NCI-H446 treated with DMSO at 0.1 percent for 48 hours (cell line): ENCODE results near the gene CAMTA2.
"Not testable (repeated sequence)": the region's sequence is repeated elsewhere in the genome, so short reads cannot be mapped to it uniquely, and the experiment has no call there.

Source experiments
- DNase-seq: peaks from one replicate; lab custom pipeline; 2025; lab: John Stamatoyannopoulos, UW

The CAMTA2 gene

GRCh38 chr17:4931963-4932362, 55.5 kb downstream of the CAMTA2 start, which contains the start of gene GP1BA:
TSS of gene GP1BA (plus strand) at chr17:4932277. CDS start at chr17:4932605, 328 bp downstream.
- DNase-seq = no peak

- no peak for DNase-seq
These were observed 58.6 kb downstream of the CAMTA2 start for GRCh38 chr17:4928881-4929280.

GRCh38 chr17:4926577-4927335, 60.7 kb downstream of the CAMTA2 start:
- DNase-seq = not testable (repeated sequence)

- DNase-seq = no peak
These were observed 66.2 kb downstream of the CAMTA2 start for GRCh38 chr17:4921320-4921719.

- DNase-seq = no peak
These were observed 67.0 kb downstream of the CAMTA2 start for GRCh38 chr17:4920351-4921048.

DNA sequence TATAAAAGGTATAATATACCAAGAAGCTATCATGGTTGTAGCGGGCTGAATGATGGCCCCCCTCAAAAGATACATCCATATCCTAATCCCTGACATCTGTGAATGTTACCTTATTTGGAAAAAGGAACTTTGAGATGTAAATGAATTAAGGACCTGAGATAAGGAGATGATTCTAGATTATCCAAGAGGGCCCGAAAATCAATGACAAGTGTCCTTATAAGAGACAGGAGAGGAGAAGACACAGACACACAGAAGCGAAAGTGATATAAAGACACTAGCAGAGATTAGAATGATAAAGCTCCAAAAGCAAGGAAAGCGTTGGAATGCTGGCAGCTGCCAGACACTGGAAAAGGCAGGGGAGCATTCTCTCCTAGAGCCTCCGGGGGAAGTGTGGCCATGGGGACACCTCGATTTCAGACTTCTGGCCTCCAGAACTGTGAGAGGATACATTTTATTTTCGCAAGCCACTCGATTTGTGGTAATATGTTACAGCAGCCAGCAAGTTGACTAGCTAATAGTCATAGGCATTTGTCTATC, 67.9 kb downstream of the CAMTA2 start:
- DNase-seq = no peak
